ENCODE results near the gene MFAP5.
"Not testable (repeated sequence)": the region's sequence is repeated elsewhere in the genome, so short reads cannot be mapped to it uniquely, and the experiment has no call there.

Gene MFAP5

DNA sequence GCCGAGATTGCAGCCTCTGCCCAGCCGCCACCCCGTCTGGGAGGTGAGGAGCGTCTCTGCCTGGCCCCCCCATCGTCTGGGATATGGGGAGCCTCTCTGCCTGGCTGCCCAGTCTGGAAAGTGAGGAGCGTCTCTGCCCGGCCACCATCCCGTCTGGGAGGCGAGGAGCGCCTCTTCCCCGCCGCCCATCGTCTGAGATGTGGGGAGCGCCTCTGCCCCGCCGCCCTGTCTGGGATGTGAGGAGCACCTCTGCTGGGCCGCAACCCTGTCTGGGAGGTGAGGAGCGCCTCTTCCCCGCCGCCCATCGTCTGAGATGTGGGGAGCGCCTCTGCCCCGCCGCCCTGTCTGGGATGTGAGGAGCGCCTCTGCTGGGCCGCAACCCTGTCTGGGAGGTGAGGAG, 37.9 kb downstream of the MFAP5 start:
- DNase-seq = not testable (repeated sequence)

DNA sequence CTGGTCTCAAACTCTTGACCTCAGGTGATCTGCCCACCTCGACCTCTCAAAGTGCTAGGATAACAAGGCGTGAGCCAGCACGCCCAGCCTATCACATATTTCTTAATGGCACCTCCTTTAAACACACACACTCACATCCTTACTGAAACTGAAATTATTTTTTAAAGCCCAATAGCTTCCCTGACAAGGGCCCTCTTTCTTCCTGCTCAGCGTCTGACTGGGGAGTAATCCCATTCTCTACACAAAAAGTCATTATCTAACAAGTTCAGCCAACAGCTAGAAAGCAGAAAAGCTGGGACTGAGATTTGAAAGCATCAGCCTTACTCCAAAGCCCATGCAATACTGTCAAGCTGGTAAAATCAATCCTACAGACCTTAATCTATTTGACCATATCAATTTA, 40.0 kb downstream of the MFAP5 start:
- no peak for DNase-seq

DNA sequence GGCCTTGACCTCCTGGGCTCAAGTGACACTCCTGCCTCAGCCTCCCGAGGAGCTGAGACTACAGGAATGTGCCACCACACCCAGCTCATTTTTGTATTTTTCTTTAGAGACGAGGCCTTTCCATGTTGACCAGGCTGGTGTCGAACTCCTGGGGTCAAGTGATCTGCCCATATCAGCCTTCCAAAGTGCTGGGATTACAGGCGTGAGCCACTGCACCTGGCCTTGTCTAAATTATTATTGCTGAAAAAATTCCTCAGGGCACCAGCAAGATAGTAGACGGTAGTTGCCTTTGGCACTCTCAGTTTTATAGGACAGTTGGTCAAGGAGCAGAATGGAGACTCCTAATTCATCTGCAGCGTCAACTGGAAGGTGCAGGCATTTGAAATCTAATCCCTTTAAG, 47.4 kb downstream of the MFAP5 start:
- no peak for DNase-seq

DNA sequence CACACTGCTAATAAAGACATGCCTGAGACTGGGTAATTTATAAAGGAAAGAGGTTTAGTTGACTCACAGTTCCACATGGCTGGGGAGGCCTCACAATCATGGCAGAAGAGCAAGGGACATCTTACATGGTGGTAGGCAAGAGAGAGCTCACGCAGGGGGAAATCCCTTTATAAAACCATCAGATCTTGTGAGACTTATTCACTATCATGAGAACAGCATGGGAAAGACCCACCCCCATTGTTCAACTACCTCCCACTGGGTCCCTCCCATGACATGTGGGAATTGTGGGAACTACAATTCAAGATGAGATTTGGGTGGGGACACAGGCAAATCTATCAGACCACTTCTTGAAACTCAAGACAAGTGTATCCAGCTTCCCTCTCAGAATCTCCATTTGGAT, 48.7 kb downstream of the MFAP5 start:
- DNase-seq = not testable (repeated sequence)

DNA sequence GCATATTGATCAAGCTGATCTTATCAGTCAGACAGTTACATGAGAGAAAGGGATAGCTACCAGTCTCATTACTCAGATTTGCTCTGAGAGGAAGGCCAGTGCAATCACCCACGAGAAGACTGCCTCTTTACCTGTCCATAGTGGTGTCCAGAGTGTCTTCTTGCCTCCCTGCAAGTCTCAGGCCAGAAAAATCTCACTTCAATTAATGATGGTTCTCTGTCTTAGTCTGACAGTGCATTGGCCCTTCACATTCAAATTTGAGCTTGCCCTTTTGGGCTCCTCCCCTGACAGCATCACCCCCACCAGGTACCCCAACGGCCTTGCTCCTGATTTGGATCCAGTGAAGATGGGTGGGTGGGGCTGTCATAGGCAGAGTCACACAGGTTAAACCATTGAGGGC, 50.0 kb downstream of the MFAP5 start, which contains the start of gene AICDA:
TSS of gene AICDA (minus strand) at position 231 of the 400 bp plus-strand sequence. CDS start at position 139, 92 bp downstream.
- DNase-seq = no peak

DNA sequence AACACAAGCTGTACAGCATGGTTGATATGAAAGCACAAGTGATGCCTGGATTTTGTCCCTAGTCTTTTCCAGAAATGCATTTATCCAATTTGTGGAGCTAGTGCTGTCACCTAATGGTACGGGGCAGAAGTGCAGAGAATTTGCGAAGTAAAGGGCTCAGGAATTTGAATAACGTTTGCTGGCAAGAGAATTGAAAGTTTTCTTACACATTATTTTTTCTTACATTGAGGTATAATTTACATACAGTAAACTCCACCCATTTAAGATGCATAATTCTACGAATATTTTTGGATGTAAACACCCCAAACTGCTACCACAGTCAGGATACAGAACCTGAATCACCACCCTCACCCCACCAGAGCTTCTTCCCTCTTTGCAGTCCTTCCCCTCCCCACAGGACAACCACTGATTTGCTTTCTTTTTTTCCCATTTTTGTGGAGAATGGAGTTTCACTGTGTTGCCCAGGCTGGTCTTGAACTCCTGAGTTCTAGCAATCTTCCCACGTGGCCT, 53.5 kb downstream of the MFAP5 start:
- DNase-seq = no peak

DNA sequence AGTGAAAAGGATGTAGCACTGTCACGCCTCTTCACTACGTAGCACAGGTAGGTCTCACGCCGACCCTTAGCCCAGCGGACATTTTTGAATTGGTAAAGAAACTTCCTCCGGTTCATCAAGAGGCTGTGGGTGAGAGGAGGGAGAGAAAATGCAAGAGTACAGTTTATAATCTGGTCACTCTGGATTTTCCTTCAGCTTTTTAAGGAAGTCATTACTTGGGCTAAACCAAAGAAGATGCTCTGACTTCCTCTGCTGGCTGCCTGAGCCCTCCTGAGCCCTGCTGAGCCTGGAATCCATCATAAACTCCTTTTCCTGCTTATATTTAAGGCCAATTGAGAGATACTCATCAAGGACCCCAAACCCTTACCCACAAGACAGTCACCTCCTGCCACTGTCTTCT, 55.7 kb downstream of the MFAP5 start:
- no peak for DNase-seq

DNA sequence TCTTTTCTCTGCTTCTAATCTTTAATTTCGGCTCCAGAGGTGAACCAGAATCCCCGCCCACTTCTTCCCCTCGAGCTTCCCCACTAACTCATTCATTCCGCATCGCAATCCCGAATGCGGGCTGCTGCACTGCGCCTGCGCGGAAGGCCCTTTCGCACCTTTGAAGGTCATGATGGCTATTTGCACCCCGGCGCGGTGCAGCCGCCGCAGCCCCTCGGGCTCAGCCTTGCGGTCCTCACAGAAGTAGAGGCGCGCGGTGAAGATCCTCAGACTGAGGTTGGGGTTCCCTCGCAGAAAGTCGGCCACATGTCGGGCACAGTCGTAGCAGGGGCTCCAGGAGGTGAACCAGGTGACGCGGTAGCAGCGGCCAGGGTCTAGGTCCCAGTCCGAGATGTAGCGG, 57.6 kb downstream of the MFAP5 start:
- no peak for DNase-seq

DNA sequence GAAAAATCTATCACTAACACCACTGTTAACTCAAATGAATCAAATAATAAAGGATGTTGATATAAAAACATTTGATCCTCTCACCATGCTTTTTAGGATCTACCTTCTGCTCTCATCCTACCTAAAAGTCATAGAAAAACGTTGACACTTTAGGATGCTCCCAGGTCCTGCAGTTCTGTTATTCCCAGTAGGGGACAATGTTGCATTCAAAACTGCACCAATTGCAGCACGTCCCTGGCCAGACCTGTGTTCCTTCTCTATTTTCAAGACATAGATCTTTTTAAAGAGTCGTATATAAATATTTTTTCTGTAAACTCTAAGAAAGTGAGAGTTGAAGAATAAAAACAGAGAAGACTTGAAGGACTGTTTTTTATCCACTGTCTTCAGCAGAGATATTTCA, 58.8 kb downstream of the MFAP5 start:
- no peak for DNase-seq

DNA sequence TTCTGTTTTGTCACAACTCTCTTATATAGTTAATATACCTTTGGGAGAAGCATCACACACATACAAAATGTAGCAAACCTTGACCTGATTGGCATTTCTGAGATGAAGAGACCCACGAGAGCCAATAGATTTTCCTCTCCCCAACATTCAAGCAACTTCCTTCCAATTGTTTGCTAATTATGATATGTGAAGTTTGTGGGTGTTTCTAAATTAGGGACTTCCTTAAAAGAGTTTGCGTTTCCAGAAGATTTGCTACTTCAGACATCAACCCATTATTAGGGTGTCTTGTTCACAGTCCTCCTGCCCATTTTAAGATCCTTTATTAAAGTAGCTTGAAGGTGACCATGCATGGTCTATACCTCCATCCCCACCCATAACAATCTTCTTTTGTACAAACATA, 59.3 kb downstream of the MFAP5 start:
- DNase-seq = no peak

DNA sequence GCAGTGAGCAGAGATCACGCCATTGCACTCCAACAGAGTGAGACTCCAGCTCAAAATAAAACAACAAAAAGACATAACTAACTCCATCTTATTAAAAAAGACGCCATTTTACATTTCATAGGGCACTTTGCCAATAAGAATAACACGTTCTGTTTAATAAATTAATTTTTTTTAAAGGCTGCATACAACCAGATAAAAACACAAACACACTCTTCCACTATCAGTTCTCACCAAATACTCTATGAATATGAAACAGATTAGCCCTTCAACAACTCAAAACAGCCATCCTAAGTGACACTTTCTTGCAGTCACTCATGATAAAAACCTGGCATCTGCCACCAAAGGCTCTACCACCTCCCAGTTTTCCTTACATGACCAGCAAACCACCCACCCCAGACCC, 66.1 kb downstream of the MFAP5 start:
- no peak for DNase-seq
